WERI-Rb-1 (cell line): ENCODE data around the gene TAX1BP3.

Experiments used
- DNase-seq: peaks from one replicate; pipeline ENCODE4 v3.0.0-alpha.2; 2020
- H3K27ac ChIP-seq: fragments of 250-450 bp; sonication (Bioruptor Pico); 2 replicates; pipeline ENCODE4 v1.5.1; 2020; ENCODE audit warnings: mild to moderate bottlenecking, moderate library complexity
- H3K27me3 ChIP-seq: fragments of 250-450 bp; sonication (Bioruptor Pico); 2 replicates; pipeline ENCODE4 v1.5.1; 2021; ENCODE audit warnings: mild to moderate bottlenecking, low read depth, moderate library complexity; ENCODE audit not compliant: insufficient read depth, severe bottlenecking
- H3K36me3 ChIP-seq: fragments of 250-450 bp; sonication (Bioruptor Pico); 2 replicates; pipeline ENCODE4 v1.5.1; 2020; ENCODE audit warnings: mild to moderate bottlenecking, moderate library complexity
- H3K4me3 ChIP-seq: 2 replicates; pipeline ENCODE4 v1.5.1; 2011; ENCODE audit warnings: low read depth, mild to moderate bottlenecking, control low read depth, low read length
- H3K9me3 ChIP-seq: fragments of 250-450 bp; sonication (Bioruptor Pico); 2 replicates; pipeline ENCODE4 v1.5.1; 2021; ENCODE audit warnings: mild to moderate bottlenecking, moderate library complexity; ENCODE audit not compliant: severe bottlenecking
- CTCF ChIP-seq: IDR thresholded peaks from 2 replicates; pipeline ENCODE4 v1.5.1; 2011; ENCODE audit warnings: low read depth, mild to moderate bottlenecking, control low read depth, inconsistent platforms, low read length

The TAX1BP3 gene

GRCh38 chr17:3683054-3683511, 14.7 kb upstream of the TAX1BP3 start:
- Histone ChIP-seq H3K4me3 (no peak overlapping the region), H3K9me3 (no peaks in the 10 kb centered on the region), H3K27ac (no peak overlapping the region), H3K27me3 (no peaks in the 10 kb centered on the region), H3K36me3 (no peaks in the 10 kb centered on the region)
- peak; percentile 98 for TF ChIP-seq CTCF
- DNase-seq = peak; percentile 44

- Histone ChIP-seq H3K27ac (no peak overlapping the region), H3K36me3 (no peaks in the 10 kb centered on the region), H3K27me3 (no peaks in the 10 kb centered on the region), H3K9me3 (no peaks in the 10 kb centered on the region), H3K4me3 (no peak overlapping the region)
- DNase-seq = no peak
- no peak for TF ChIP-seq CTCF
Measured at GRCh38 chr17:3682033-3682432, 13.7 kb upstream of the TAX1BP3 start.

GRCh38 chr17:3681565-3681964, 13.2 kb upstream of the TAX1BP3 start:
- Histone ChIP-seq H3K27ac (no peak overlapping the region), H3K27me3 (no peaks in the 10 kb centered on the region), H3K36me3 (no peaks in the 10 kb centered on the region), H3K4me3 (no peak overlapping the region), H3K9me3 (no peaks in the 10 kb centered on the region)
- no peak for DNase-seq
- no peak for TF ChIP-seq CTCF

- Histone ChIP-seq H3K36me3 (no peaks in the 10 kb centered on the region), H3K27me3 (no peaks in the 10 kb centered on the region), H3K9me3 (no peaks in the 10 kb centered on the region), H3K27ac (no peak overlapping the region), H3K4me3 (no peak overlapping the region)
- no peak for TF ChIP-seq CTCF
- no peak for DNase-seq
Measured at GRCh38 chr17:3681057-3681456, 12.7 kb upstream of the TAX1BP3 start.

GRCh38 chr17:3679531-3680126, 11.3 kb upstream of the TAX1BP3 start:
- Histone ChIP-seq H3K9me3 (no peaks in the 10 kb centered on the region), H3K27me3 (no peaks in the 10 kb centered on the region), H3K4me3 (no peak overlapping the region), H3K27ac (no peak overlapping the region), H3K36me3 (no peaks in the 10 kb centered on the region)
- DNase-seq = no peak
- no peak for TF ChIP-seq CTCF
